GM19193 (cell line): ENCODE measurements around the gene SLC25A29.

Source experiments
- POLR2A ChIP-seq: IDR thresholded peaks from 4 replicates; pipeline ENCODE4 v1.6.1; 2011; ENCODE audit not compliant: insufficient read depth, insufficient read length; ENCODE audit errors: extremely low read depth

SLC25A29 gene

DNA sequence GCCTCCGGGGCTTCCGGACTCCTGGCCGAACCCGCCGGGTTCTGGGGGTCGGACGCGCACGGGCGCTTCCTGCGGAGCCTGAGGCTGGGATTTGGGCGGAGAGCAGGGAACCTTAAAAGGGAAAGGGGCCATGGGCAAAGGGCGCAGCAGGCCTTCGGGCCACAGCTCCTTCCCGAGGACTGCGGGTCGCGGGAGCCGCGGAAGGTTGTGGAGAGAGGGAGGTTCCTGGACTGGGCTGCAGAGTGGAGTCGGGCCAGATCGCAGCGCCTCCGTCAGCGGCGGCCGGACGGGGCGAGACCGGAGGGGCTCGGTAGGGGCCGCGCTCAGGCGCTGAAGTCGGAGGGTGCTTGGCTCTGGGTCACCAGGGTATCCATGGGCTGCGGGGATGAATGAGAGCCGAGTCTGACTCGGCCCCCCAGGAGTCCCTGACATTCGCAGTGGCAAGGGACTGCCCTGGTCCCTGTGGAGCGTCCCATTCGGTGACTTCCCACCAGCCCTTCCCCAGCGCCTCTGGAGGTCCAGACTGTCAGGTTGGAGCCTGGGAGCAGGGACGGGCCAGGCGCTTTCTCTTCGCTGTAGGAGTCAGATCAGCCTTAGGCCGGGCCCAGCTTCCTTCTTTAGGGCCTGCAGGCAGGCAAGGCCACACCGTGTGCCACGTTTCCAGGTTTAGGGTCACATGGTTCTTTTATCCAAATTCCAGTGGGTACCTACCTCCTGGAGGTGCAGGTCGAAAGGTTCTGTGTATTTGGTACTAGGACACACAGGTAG lies 938 bp upstream of the SLC25A29 start:
- TF ChIP-seq POLR2A: no peak

DNA sequence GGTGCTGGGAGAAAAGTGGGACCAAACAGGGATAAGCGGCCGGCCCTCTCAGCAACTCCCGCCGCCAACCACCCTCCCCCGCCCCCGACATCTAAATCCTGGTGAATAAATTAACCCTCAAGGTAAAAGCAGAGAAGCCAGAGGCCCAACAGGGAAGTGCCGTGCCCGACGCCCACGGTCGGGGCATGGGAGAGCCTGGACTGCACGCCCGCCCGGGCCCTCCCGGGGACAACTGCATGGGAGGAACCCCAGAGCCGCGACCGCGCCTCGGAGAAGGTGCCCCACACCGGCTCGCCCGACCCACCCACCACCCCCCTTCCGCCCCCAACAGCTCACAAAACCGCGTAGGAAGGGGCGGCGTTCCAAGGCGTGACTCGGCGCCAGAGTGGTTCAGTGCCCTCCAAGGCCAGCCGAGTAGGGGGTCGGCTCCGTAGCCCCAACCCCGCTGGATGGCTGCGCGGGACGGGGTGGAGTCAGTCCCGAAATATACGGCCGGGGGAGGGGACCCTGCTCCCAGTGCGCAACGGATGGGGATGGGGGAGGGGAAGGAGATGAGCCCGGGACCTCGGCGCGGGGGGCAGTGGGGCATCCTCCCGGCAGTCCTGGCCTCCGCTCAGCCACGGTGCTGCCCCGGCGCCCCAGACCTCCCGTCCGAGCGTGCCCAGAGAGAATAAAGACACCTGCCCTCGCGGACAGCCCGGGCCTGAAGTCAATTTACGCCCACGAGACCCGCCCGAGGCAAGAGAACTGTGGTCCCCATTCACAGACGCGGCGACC lies 732 bp downstream of the SLC25A29 start:
- TF ChIP-seq POLR2A: no peak

DNA sequence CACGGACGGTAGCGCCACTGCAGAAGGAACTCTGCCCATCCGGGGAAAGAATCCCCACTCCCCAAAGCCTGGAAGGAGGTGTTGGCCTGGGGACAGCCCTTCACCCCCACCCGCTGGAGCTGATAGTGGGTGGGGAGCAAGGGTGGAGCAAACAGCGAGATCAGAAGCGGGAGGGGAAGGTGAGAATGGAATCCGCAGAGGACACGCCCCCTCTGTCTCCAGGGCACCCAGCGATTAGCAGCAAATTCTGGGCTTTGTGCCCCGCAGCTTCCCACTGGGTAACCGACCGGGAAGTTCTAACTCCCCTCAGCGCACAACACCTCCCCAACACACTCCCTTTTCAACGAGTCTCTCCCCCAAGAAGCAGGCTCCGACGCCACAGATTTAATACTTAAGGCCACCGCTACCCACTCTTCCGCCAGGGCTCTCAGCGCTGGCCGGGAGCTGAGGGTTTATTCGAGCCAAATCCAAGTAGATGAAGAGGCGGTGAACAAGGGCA lies 1.4 kb downstream of the SLC25A29 start:
- no peak for TF ChIP-seq POLR2A

DNA sequence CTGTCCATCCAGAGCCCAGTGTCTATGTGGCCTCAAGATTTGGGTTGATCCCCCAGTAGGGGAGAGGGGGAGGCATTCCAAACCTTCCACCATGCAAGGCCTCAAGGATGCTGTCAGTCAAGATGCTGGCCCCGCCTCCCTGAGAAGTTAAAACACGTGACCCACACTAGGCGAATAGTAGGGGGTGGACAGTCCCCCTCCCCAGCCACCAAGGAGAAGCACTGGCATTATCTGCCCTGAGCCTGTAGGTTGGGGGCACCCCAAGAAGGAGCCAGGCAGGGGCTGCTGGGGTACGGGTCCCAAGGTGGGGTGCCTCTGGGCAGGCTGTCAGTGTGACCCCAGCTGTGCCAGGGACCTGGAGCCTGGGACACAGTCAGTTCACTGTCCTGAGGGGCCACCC lies 2.3 kb downstream of the SLC25A29 start:
- TF ChIP-seq POLR2A: no peak

DNA sequence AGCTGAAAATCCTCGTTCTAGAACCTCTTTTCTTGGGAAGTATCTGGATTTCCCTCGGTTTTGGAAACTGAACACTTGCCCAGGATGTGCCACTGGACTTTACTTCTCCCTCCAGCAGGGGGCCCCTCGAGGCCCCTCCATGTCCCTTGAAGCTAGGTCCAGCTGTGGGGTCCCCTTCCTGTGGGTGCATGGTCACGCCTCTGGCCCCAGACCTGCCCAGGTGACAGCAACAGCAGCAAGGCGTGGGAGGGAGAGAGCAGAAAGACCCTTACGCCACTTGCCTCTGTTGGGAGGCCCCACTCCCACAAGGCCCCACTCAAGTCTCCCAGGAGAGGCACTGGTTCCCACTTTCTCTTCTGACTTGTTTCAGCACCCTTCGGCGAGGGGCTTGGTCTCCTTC lies 3.1 kb downstream of the SLC25A29 start:
- no peak for TF ChIP-seq POLR2A

DNA sequence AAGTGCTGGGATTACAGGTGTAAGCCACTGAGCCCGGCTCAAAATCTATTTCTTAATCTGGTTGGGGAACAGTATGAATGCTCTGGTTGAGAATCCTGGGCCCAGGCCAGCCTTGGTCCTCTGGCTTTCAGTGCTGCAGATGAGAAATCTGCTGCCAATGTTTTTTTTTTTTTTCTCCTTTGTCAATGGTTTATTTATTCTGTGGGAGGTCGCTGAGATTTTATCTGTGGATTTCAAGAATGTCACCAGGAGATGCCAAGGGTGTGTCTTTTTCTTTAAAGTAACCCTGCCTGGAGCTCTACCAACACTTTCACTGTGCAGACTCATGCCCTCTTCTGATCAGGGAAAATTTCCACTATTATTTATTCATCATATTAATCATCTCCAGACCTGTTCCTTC lies 3.6 kb downstream of the SLC25A29 start:
- no peak for TF ChIP-seq POLR2A

DNA sequence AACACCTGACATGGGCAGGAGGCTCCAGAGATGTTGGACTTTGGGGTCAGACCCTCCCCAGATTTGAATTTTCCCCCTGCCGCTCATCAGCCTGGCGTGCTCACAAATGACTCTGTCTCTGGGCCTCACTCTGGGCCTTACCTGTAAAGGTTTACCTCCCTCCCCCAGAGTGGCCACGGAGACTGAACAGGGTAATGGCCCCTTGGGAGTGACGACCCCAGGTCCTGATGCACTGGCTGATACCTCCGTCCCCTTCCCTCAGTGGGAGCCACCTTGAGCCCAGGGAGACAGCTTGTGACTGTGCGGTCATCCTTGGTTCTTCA lies 7.0 kb downstream of the SLC25A29 start:
- no peak for TF ChIP-seq POLR2A

DNA sequence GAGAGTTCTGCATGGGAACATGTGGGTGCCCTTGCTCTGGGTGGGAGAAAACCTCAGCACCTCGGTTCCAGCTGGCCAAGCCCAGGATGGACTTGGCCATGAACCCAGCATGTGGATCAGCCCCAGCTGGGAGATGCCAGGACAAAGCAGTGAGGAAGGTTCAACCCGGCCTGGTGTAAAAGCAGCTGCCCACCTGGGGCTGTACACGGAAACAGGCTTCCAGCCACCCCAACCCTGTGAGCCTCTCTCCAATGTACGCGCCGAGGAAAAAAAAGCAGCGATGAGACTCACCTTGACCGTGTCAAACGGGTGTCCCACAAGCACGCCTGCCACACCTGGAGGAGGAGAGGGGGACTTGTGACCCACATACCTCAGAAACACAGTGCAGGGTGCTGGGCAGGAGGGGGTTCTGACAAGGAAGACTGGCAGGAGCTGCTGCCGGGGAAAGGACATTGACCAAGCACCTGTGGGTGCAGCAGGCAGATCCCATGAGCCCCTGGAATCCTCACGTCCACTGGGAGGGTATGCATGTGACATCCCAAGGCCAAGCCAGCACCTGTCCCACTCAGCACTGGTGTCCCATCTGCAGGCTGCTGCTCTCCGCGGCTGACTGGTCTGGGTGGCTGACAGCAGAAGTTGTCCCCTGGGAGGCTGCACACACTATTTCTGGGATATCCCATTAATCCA lies 7.5 kb downstream of the SLC25A29 start:
- TF ChIP-seq POLR2A: no peak

DNA sequence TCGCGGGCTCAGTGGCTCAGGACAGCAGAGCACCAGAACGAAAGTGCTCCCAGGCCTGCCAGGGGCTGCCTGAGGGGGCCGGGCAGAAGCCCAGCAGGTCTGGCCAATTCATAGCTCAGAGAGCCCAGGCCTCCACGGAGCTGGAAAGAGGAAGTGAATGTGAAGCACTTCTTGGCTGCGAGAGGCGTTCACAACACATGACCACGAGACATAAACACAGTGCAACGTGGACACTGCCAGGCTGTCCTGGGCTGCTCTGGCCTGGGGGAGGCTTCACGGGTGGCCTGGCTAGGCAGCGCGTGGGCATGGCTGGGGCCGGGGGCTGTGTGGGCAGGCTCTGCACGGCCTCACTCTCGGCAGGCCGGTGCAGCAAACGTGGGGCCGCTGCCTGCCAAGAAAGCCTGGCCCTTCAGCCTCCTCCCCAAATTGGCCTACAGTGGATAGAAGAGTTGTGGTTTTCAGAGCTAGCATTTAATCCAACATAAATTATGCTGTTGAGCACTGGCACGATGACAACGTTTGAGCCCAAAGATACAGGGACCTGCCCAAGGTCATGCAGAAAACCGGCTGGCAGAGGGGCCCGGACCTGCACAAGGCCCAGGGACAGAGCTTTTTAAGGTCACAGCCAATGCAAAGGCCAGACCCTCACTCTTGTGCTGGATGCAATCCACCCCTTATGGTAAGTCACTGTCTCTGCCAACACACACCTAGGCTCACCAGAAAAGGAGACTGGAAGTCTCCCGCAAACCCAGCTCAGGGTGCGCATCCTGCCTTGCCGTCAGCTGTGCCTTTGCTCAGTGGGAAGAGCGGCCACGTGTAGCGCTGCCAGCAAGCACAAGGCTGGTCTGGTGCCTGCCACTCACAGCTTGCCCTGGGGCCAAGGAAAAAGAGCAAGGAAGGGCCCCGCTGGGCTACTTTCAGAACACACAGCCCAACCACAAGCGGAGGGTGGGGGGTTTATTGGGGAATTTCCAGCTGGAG lies 8.6 kb downstream of the SLC25A29 start:
- TF ChIP-seq POLR2A: no peak

DNA sequence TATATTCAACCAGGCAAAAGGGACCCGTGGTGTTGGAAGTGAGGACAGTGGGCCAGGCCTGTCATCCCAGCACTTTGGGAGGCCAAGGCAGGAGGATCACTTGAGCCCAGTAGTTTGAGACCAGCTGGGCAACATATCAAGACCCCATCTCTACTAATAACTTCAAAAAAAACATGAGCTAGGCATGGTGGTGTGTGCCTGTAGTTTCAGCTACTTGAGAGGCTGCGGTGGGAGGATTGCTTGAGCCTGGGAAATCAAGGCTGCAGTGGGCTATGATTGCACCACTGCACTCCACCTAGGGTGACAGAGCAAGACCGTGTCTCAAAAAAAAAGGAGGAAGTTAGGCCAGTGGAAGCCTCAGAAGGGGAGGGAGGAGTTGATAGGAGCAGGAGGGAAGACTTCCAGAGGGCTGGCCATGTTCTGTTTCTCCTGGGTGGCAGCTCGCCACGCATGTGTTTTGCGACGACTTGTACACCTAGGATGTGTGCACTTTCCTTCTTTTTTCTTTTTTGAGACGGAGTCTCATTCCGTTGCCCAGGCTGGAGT lies 10.1 kb downstream of the SLC25A29 start:
- TF ChIP-seq POLR2A: no peak

DNA sequence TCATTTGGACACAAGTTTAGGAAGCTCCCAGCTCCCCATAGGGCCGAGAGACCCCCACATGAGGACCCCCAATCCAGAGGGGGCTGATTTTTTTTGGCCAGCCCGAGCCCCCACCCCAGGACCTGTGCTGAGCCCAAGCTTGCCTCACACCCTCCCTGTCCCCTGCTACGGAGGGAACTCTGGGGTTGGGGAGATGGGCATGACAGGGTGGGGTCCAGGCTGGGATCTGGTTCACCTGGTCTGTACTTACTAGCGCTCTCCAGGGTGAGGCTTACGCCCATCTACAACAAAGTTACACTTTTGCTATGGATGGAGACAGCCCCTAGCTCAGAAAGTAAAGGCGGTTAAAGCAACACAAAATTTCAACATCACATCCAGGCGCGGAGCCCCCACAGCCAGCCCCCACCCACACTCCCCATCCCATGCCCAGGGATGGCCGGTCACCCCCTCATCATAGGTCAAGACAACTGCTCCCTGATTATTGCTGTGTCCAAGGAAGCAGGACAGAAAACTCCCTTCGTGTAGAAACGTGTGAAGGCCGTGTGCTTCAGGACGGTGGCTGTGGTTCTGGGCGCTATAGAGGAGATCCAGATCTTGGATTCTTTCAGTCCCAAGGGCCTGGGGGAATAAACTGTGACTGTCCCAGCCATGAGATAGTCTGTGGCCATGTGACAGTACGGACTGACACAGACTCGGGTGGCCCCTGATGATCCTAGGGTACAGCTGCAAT lies 10.7 kb downstream of the SLC25A29 start:
- no peak for TF ChIP-seq POLR2A

DNA sequence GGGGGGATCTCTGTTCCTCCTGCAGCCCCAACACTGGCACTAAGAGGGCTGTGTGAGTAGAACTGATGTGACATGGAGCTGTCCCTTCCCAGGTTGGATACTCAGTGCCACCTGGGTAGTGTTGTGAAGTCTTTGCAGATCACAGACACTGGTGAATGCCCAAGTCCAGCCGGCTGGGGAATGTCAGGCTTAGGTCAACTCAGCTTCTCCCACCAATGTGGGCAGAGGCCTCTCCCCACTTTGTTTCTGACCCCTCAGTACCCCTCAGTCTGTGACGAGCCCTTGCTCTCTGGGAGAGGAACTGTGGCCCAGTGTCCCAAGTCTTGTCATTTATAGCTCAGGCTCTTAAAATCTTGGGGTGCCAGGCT lies 11.3 kb downstream of the SLC25A29 start:
- TF ChIP-seq POLR2A: no peak

DNA sequence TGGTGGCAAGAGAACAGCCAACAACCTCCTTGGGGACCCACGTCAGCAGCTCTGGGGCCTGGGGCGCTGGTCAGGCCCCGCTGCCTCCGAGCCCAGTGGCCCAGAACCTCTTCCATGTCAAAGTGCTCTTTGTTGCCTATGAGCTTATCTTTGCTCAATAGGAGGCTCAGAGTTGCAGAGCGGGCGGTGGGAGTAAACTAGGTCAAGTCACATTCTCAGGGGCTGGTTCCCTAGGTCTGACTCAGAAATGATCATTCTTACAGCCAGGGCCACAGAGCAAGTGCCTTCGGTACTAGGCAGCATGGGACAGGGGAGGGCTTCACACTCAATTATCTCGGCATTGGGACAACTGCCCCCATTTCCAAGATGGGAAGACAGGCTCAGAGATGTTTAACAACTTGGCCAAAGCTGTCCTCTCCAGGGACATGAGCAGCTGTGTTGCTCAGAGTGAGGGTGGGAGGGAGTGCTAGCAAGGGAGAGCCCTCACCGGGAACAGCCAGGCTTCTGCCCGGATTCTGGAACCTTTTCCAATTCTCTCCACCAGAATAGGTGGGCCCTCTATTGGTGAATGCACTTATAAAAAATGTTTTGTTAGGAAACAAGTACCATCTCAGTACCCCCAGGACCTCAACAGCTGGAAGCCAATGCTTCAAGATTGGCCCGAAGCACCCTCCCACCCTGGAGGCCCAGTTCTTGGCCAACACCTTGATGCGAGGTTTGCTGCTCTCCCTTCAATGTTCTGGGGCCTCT lies 11.9 kb downstream of the SLC25A29 start:
- TF ChIP-seq POLR2A: no peak
